ENCODE results near the gene XK.

XK gene

GRCh38 chrX:37679230-37679629 is 6.4 kb upstream of the XK start:
- DNase-seq (ENCODE audit: low read depth in 2 of 2) = no peak

GRCh38 chrX:37679888-37680287 is 5.7 kb upstream of the XK start:
- DNase-seq (ENCODE audit: low read depth in 2 of 2) = no peak

DNA sequence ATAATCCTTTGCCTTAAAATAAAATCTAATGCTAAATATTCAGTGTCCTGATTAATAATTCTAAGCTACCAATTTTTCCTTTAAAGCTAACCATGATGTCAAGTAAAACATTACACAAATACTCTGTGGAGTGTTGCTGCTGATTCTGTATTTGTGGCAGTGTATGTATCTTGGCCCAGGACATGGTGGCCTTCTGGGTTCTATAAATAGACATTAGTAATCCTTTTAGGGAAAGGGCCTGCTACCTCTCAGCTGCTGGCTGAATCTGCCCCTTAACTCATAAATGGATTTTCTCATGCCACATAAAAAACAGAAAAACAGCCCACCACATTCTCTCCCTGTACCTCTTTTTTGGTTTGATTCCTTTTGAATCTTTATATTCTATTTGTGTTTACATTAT is 1.2 kb upstream of the XK start:
- DNase-seq (ENCODE audit: low read depth in 2 of 2) = no peak

GRCh38 chrX:37684973-37685372 is 618 bp upstream of the XK start:
- DNase-seq (ENCODE audit: low read depth in 2 of 2) = no peak

DNA sequence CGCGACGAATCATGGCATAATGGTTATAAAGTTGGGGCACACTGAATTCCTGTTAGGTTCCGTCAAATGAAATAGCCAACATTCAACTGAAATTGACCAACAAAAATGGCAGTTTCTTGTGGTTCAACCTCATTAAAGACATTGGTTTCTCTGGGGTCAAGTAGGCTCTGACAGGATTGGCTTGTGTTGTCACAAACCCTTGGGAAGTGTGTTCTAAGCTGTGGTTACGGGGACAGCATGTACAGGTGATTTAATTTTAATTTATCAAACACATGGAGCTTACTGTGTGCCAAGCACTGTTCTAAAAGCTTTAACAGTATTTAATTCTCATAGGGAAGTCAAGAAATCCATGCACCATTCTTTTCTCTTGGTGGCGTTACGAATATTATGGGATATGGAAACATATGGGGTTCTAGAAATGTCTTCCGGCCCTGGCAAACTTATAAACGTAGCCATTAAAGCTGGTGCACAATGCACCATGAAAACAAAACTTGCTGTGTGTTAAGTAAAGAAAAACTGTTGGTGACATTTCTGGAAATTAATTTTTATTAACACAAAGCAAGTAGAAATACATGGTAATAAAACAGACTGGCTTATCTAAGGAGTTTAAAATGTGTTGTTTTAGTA is 891 bp downstream of the XK start:
- no peak for DNase-seq (ENCODE audit: low read depth in 2 of 2)

DNA sequence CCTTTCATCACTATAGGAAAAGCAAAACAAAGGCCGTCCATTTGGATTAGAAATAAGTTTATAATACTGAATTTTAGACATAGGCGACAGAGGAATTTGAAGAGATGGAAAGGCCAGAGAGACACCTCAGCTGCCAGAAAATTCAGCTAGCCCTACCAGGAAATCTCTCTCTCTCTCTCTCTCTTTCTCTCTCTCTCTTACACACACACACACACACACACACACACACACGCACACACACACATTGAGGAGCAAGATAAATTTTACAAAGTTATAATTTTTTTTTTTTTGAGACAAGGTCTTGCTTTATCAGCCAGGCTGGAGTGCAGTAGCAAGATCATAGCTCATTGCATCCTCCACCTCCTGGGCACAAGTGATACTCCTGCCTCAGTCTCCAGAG is 1.4 kb downstream of the XK start:
- DNase-seq (ENCODE audit: low read depth in 2 of 2) = no peak

GRCh38 chrX:37690119-37690518 is 4.5 kb downstream of the XK start:
- DNase-seq (ENCODE audit: low read depth in 2 of 2) = no peak

- DNase-seq (ENCODE audit: low read depth in 2 of 2) = no peak
These were observed 7.3 kb downstream of the XK start for GRCh38 chrX:37692918-37693317.

GRCh38 chrX:37697169-37697760 is 11.7 kb downstream of the XK start:
- no peak for DNase-seq (ENCODE audit: low read depth in 2 of 2)

GRCh38 chrX:37701588-37701987 is 16.0 kb downstream of the XK start:
- DNase-seq (ENCODE audit: low read depth in 2 of 2) = no peak

DNA sequence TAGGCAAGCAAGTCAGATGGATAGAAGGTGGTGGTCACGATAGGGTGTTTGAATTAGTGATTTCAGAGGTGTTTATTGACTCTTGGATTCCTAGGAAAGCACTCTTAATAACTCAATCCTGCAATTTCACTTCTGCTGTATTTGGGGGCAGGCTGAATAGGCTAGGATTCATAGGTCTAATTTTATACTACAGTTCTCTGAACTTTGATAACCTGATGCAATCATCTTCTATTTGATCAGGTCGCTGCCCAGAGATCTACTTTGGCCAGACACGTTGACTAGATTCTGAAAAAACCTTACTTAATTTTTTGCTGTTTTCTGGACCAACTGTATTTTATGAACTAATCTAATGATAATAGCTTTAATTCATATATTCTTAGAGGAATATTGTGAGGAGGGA is 26.4 kb downstream of the XK start:
- no peak for DNase-seq (ENCODE audit: low read depth in 2 of 2)

- no peak for DNase-seq (ENCODE audit: low read depth in 2 of 2)
These were observed 26.9 kb downstream of the XK start for GRCh38 chrX:37712458-37712857.

- DNase-seq (ENCODE audit: low read depth in 2 of 2) = no peak
These were observed 28.9 kb downstream of the XK start for GRCh38 chrX:37714479-37714878.

DNA sequence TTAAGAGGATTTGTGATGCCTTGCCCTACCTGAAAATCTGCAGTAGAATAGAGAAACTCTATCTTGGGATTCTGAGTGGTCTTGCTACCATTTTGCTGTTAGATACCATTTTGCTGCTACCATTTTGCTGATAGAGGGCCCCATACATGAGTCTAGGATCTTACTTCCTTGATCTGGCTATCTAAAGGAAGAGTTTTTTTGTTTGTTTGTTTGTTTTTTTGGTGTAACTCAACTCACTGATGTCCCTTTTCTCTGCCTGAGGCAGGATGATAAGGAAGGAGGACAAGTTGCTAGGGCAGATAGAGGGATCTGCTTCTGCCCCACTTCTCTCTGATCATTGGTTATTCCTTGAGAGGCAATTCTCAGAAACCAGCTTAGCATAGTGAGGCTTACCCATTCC is 31.0 kb downstream of the XK start:
- no peak for DNase-seq (ENCODE audit: low read depth in 2 of 2)

GRCh38 chrX:37717708-37718107 is 32.1 kb downstream of the XK start:
- no peak for DNase-seq (ENCODE audit: low read depth in 2 of 2)

DNA sequence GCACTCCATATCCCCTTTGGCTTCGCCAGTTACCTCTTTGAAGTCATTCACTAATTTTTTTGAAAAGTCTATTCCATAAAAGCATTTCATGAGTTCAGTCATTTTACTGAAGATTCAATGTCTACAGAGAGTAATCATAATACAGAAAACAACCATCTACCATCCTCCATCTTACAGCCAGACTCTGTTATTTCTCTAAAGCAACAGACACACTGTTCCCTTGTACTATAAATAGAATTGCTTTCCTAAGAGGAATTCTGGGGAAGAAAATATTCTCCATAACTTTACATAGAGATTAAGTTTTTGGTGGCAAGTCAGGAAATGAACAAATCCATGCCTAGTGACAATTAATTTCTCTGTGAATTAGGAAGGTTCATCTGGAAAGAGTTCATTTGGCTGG is 37.0 kb downstream of the XK start:
- no peak for DNase-seq (ENCODE audit: low read depth in 2 of 2)

DNA sequence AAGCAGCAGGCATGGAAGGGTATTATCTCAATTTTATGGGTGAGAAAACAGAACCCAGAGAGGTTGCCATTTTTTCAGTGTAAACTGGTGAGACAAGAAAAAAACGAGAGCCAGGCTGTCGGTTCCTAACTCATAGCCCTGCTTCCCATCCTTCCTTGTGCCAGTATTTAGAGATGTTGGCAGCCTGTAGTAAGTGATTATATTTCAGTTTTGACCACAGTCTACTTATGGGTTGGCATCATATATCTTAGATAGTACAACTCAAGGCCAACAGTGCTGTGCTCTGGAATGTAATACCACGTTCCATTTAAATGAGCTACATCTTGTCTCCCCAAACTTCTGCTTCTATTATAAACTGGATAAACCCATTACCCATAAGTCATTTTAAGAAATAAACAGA is 40.8 kb downstream of the XK start:
- no peak for DNase-seq (ENCODE audit: low read depth in 2 of 2)

DNA sequence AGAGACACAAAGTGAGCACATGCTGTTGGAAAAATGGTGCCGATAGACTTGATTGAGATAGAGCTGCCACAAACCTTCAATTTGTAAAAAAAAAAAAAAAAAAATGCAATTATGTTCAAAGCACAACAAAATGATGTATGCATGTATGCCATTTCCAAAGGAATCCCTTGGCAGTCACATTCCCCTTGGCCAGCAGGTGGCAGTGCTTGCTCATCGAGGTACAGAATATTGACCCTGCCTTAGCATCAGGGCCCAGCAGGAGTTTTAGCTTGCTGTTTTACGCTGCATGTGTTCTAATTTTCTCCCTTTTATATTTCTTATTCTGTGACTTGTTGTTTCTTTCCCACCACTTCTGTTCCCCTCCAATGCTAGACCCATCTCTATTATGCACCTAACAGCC is 59.8 kb downstream of the XK start:
- peak; percentile 36 to 73 for DNase-seq (ENCODE audit: low read depth in 2 of 2)

GRCh38 chrX:37745835-37746217 is 60.2 kb downstream of the XK start:
- DNase-seq (ENCODE audit: low read depth in 2 of 2) = no peak

- DNase-seq (ENCODE audit: low read depth in 2 of 2) = peak; percentile 14 to 22
These were observed 60.8 kb downstream of the XK start for GRCh38 chrX:37746218-37746941.

DNA sequence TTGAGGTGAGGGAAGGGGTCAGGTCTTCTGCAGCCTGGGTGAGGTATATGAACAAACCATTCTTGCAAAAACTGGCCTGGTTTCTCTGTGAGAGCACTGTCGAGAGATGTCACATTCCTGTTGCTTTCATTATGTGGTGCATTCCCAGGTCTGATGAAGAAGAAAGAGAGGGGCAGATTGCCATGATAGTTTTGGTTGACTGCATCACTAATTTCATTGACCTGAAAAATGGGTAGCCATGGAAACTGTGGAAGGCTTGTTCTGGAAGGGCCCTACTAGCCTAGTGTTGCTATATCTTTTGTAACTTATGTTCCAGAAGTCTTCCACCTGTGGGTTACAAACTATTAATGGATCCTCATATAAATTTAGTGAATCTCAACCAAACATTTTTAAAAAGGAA is 61.4 kb downstream of the XK start:
- no peak for DNase-seq (ENCODE audit: low read depth in 2 of 2)

DNA sequence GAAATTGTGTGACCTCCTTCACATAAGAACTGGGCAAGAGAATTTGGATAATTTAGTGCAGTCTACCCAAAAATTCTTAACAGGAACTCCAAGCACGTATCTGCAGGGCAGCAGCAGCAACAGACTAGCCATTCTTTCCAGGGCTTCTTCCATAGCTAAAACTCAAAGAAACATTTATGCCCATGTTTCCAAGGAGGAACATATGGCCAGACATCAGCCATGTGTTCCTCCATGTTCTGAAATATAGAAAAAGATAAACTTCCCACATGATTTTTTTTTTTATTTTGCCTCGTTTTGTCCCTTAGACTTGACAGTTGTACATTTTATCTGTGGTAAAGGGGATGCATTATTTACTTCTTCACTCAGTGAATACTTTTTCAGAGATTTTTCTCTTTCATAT is 66.7 kb downstream of the XK start:
- no peak for DNase-seq (ENCODE audit: low read depth in 2 of 2)

GRCh38 chrX:37752936-37753335 is 67.3 kb downstream of the XK start:
- DNase-seq (ENCODE audit: low read depth in 2 of 2) = no peak

DNA sequence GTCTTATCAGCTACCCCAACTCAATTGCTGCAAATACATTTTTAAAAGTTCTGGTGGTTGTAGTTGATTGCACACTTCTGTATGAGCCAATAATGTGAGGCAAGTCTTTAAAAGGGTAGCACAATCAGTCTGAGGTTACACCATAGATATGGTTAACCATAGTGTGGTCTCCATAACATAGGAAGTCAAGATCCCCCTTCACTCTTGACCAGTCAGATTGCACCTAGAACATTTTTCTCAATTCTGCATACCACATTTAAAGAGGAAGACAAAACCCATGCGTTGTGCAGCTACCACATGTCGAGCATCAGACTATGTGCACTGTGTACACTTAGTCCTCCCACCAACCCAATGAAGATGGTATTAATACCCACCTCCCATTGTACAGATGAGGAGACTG is 67.8 kb downstream of the XK start:
- DNase-seq (ENCODE audit: low read depth in 2 of 2) = no peak
